ENCODE measurements around the gene GLYR1.

- TF ChIP-seq EP300 (IDR thresholded peaks at IDR 0.05) (no peak), POLR2AphosphoS5 (IDR thresholded peaks at IDR 0.05) (no peak)
Observed at GRCh38 chr16:4884972-4885874, 38.1 kb upstream of the GLYR1 start.

Data from esophagus muscularis mucosa (tissue), 3 donors.